Sigmoid colon (tissue), 4 donors: Measurements from ENCODE around the gene TLDC2.

ENCODE experiments used
- EP300 ChIP-seq, 4 donors: sonication (generic); formaldehyde crosslinking; IDR thresholded peaks; one replicate each; pipeline ENCODE4 v1.6.1; 2017; ENCODE audit warnings: antibody characterized with exemption in 4 of 4
- POLR2A ChIP-seq, 2 donors: fragments of 450-650 bp; IDR thresholded peaks; one replicate each; pipeline ENCODE4 v1.6.1; 2016; ENCODE audit warnings: antibody characterized with exemption in 2 of 2, mild to moderate bottlenecking in 2 of 2, moderate library complexity in 2 of 2
- POLR2AphosphoS5 ChIP-seq, 4 donors: sonication (generic); formaldehyde crosslinking; IDR thresholded peaks; one replicate each; pipeline ENCODE4 v1.6.1; 2017; ENCODE audit warnings: antibody characterized with exemption in 4 of 4
- TF ChIP-seq, protein P1 (sequence below), 4 experiments: fragments of 450-650 bp in 3 of 4; fragments of 200-600 bp in 1 of 4; IDR thresholded peaks; one replicate each; pipeline ENCODE4 v1.5.1; 2016 to 2019; ENCODE audit warnings: antibody characterized with exemption in 4 of 4, mild to moderate bottlenecking in 3 of 4, moderate library complexity in 2 of 4

DNA sequence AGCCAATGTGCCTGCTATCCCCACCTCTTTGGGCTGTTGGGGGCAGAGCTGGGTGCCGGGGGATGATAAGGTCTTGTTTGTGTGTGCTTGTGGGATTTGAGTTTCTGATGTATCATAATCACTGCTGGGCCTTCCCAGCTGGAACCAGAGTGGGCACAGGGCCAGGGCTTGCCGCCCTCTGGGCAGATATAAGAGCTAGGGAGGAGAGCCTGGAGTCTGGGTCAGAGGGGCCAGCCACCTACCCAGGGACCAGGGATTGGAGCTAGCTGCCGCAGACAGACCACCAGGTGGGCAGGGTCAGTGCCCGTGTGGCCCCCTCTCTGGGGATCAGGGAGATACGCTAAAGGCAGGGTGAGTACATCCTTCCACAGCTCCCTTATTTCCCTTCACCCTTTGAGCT is 3.1 kb upstream of the TLDC2 start:
- TF ChIP-seq, protein P1, sequence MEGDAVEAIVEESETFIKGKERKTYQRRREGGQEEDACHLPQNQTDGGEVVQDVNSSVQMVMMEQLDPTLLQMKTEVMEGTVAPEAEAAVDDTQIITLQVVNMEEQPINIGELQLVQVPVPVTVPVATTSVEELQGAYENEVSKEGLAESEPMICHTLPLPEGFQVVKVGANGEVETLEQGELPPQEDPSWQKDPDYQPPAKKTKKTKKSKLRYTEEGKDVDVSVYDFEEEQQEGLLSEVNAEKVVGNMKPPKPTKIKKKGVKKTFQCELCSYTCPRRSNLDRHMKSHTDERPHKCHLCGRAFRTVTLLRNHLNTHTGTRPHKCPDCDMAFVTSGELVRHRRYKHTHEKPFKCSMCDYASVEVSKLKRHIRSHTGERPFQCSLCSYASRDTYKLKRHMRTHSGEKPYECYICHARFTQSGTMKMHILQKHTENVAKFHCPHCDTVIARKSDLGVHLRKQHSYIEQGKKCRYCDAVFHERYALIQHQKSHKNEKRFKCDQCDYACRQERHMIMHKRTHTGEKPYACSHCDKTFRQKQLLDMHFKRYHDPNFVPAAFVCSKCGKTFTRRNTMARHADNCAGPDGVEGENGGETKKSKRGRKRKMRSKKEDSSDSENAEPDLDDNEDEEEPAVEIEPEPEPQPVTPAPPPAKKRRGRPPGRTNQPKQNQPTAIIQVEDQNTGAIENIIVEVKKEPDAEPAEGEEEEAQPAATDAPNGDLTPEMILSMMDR (IDR thresholded peaks at IDR 0.05): no peak
- TF ChIP-seq POLR2A (IDR thresholded peaks at IDR 0.05): no peak
- no peak for TF ChIP-seq POLR2AphosphoS5 (IDR thresholded peaks at IDR 0.05)
- no peak for TF ChIP-seq EP300 (IDR thresholded peaks at IDR 0.05)
